Lung (tissue), 12 donors: ENCODE results near the gene SLC37A4. TPM values are rescaled to one million over a fixed set of nuclear protein-coding genes. Genes with fewer than 3 reads are reported as not detected.

ENCODE experiments used
- ATAC-seq: fragments of 200-7000 bp; cut with Tn5 transposase; one replicate; pipeline ENCODE4 v1.9.1; 2020; ENCODE audit warnings: moderate number of reproducible peaks; ENCODE audit not compliant: insufficient read depth, low FRiP score
- DNase-seq, 3 donors: peaks; one replicate each; pipeline ENCODE4 v3.0.0-alpha.2; 2013 to 2017
- H3K27ac ChIP-seq, 2 donors: one replicate each; pipeline ENCODE4 v1.5.1; 2013; ENCODE audit warnings: mild to moderate bottlenecking in 2 of 2, moderate library complexity in 2 of 2, control low read depth in 1 of 2, inconsistent platforms in 1 of 2, low read depth in 1 of 2, low read length in 1 of 2
- H3K27me3 ChIP-seq, 3 donors: one replicate each; pipeline ENCODE4 v1.5.1; 2013; ENCODE audit warnings: low read length in 2 of 3; ENCODE audit not compliant: control insufficient read depth in 3 of 3, insufficient read depth in 3 of 3
- H3K36me3 ChIP-seq, 4 donors: one replicate each; pipeline ENCODE4 v1.5.1; 2013; ENCODE audit warnings: low read length in 4 of 4, mild to moderate bottlenecking in 1 of 4, moderate library complexity in 1 of 4; ENCODE audit not compliant: control insufficient read depth in 4 of 4, insufficient read depth in 4 of 4
- H3K4me1 ChIP-seq, 5 donors: one replicate each; pipeline ENCODE4 v1.5.1; 2013; ENCODE audit warnings: low read length in 5 of 5, mild to moderate bottlenecking in 2 of 5, moderate library complexity in 1 of 5; ENCODE audit not compliant: control insufficient read depth in 5 of 5, insufficient read depth in 5 of 5
- H3K4me3 ChIP-seq: one replicate; pipeline ENCODE4 v1.5.1; 2013; ENCODE audit warnings: mild to moderate bottlenecking, control low read depth, moderate library complexity
- H3K9ac ChIP-seq, 2 donors: one replicate each; pipeline ENCODE4 v1.5.1; 2013; ENCODE audit warnings: low read length in 2 of 2, control low read depth in 1 of 2; ENCODE audit not compliant: insufficient read depth in 1 of 2
- H3K9me3 ChIP-seq, 4 donors: one replicate each; pipeline ENCODE4 v1.5.1; 2013; ENCODE audit warnings: low read length in 3 of 4, mild to moderate bottlenecking in 1 of 4, moderate library complexity in 1 of 4; ENCODE audit not compliant: control insufficient read depth in 4 of 4, insufficient read depth in 3 of 4
- CTCF ChIP-seq: IDR thresholded peaks from 2 replicates; pipeline ENCODE4 v1.5.1; 2012; ENCODE audit warnings: mild to moderate bottlenecking; ENCODE audit errors: control extremely low read depth, extremely low read depth
- WGBS, 2 donors: extraction: QIAGEN DNeasy Blood & Tissue Kit; methylation state at CpG; one replicate each; pipeline ENCODE4 v1.1.7; 2013; 5-methylcytosine and 5-hydroxymethylcytosine counted together
- polyA plus RNA-seq, 2 donors: library from polyadenylated mRNA; stranded (reverse); fragments of 200-250 nt; gene quantifications; one replicate each; pipeline ENCODE4 v1.2.1, GENCODE V29; 2013
- total RNA-seq, 2 donors: library from RNA; depleted of rRNA in 1 of 2; stranded (reverse); fragments of >200 nt in 1 of 2; gene quantifications; one replicate each; pipeline ENCODE4 v1.2.1, GENCODE V29; 2014 to 2021
- donor health status: control.
- donor health status: control.
- donor health status: Bipolar disorder and iron deficiency.
- donor health status: healthy.
- donor health status: DM: yes; HTN: yes; CAD: no.

The SLC37A4 gene
- total and polyA plus RNA-seq, 4 donors: 8.2 to 16.2 (median 13.5) TPM

- DNase-seq: no peak
- Histone ChIP-seq H3K9me3 (no peaks in the 10 kb centered on the region), H3K9ac (no peak overlapping the region), H3K27ac (no peak overlapping the region), H3K4me1 (peaks cover 2 to 11% (median 5%) of the 10 kb centered on the region in 5 donors), H3K4me3 (no peak overlapping the region), H3K36me3 (peaks cover 7 to 56% (median 34%) of the 10 kb centered on the region in 4 donors), H3K27me3 (no peaks in the 10 kb centered on the region)
- WGBS, 2 donors: 82 to 89% methylated on average over 3 of the region's 3 CpGs
- no peak for TF ChIP-seq CTCF
- ATAC-seq: no peak
Observed at GRCh38 chr11:119012629-119013170, 18.0 kb downstream of the SLC37A4 start.

- Histone ChIP-seq H3K9ac (no peak overlapping the region), H3K4me3 (no peak overlapping the region), H3K9me3 (no peaks in the 10 kb centered on the region), H3K27me3 (no peaks in the 10 kb centered on the region), H3K4me1 (peaks cover 0 to 3% (median 3%) of the 10 kb centered on the region in 5 donors), H3K36me3 (peaks cover 13 to 55% (median 33%) of the 10 kb centered on the region in 4 donors), H3K27ac (no peak overlapping the region)
- 92 to 95% methylated on average over 6 of the region's 6 CpGs for WGBS, 2 donors
- DNase-seq (no peak), ATAC-seq (no peak)
- TF ChIP-seq CTCF: no peak
Observed at GRCh38 chr11:119011476-119012053, 19.1 kb downstream of the SLC37A4 start.

GRCh38 chr11:119006656-119007055 is 24.0 kb downstream of the SLC37A4 start:
- TF ChIP-seq CTCF: no peak
- H3K4me3 ChIP-seq: no peak overlapping the region
- H3K36me3 ChIP-seq: peaks cover 0 to 28% (median 22%) of the 10 kb centered on the region in 4 donors
- no peaks in the 10 kb centered on the region for H3K9me3 ChIP-seq
- 87 to 91% methylated on average over 4 of the region's 4 CpGs for WGBS, 2 donors
- no peak overlapping the region for H3K27ac ChIP-seq
- ATAC-seq: no peak
- H3K27me3 ChIP-seq: no peaks in the 10 kb centered on the region
- no peaks in the 10 kb centered on the region for H3K4me1 ChIP-seq
- H3K9ac ChIP-seq: no peak overlapping the region
- DNase-seq: no peak

GRCh38 chr11:119000906-119001305 is 29.8 kb downstream of the SLC37A4 start:
- no peak for DNase-seq
- no peaks in the 10 kb centered on the region for H3K27me3 ChIP-seq
- no peaks in the 10 kb centered on the region for H3K9me3 ChIP-seq
- peaks cover 0 to 20% (median 5%) of the 10 kb centered on the region in 5 donors for H3K4me1 ChIP-seq
- TF ChIP-seq CTCF: no peak
- H3K9ac ChIP-seq: no peak overlapping the region
- H3K4me3 ChIP-seq: no peak overlapping the region
- no peak for ATAC-seq
- 64 to 71% methylated on average over 1 of the region's 1 CpG for WGBS, 2 donors
- H3K36me3 ChIP-seq: peaks cover 5 to 18% (median 14%) of the 10 kb centered on the region in 4 donors
- H3K27ac ChIP-seq: no peak overlapping the region
